Neural progenitor cell (in vitro differentiated cells): Measurements from ENCODE around the gene CTDSP2. TPM values are rescaled to one million over a fixed set of nuclear protein-coding genes. Genes with fewer than 3 reads are reported as not detected.
A peak's percentile ranks its signal among the peaks of the same experiment; 100 is the strongest.

Source experiments
- DNase-seq: peaks from one replicate; pipeline ENCODE4 v3.0.0-alpha.2; 2016; ENCODE audit warnings: low spot score
- H2AFZ ChIP-seq: fragments of 200-600 bp; sonication (generic); replicated peaks from 2 replicates; pipeline ENCODE4 v1.6.1; 2016; ENCODE audit warnings: antibody characterized with exemption
- H3F3A ChIP-seq: fragments of 200-600 bp; sonication (generic); 2 replicates; pipeline ENCODE4 v1.6.1; 2016; ENCODE audit warnings: antibody characterized with exemption, low read depth
- H3K27ac ChIP-seq: fragments of 200-600 bp; sonication (generic); 2 replicates; pipeline ENCODE4 v1.5.1; 2016; ENCODE audit warnings: mild to moderate bottlenecking
- H3K27me3 ChIP-seq: fragments of 200-600 bp; sonication (generic); 2 replicates; pipeline ENCODE4 v1.6.1; 2016; ENCODE audit warnings: mild to moderate bottlenecking, moderate library complexity
- H3K36me3 ChIP-seq: fragments of 200-600 bp; sonication (generic); 2 replicates; pipeline ENCODE4 v1.5.1; 2016
- H3K4me1 ChIP-seq: fragments of 200-600 bp; sonication (generic); 2 replicates; pipeline ENCODE4 v1.6.1; 2016; ENCODE audit warnings: mixed run types
- H3K4me2 ChIP-seq: fragments of 200-600 bp; sonication (generic); 2 replicates; pipeline ENCODE4 v1.6.1; 2016
- H3K4me3 ChIP-seq: fragments of 200-600 bp; sonication (generic); 2 replicates; pipeline ENCODE4 v1.5.1; 2016
- H3K79me2 ChIP-seq: fragments of 200-600 bp; sonication (generic); 2 replicates; pipeline ENCODE4 v1.6.1; 2016; ENCODE audit warnings: low read depth
- H3K9ac ChIP-seq: fragments of 200-600 bp; sonication (generic); 2 replicates; pipeline ENCODE4 v1.6.1; 2016
- H3K9me3 ChIP-seq: fragments of 200-600 bp; sonication (generic); 2 replicates; pipeline ENCODE4 v1.5.1; 2016; ENCODE audit warnings: low read depth
- H4K20me1 ChIP-seq: fragments of 200-600 bp; sonication (generic); 2 replicates; pipeline ENCODE4 v1.6.1; 2016; ENCODE audit warnings: low read depth
- H3K27ac Mint-ChIP-seq: 3 replicates; pipeline ENCODE4 v1.8.0; 2021; ENCODE audit warnings: mixed read lengths
- H3K27me3 Mint-ChIP-seq: 2 replicates; pipeline ENCODE4 v1.8.0; 2022; ENCODE audit warnings: low read depth, mild to moderate bottlenecking, inconsistent platforms, moderate library complexity, mixed read lengths; ENCODE audit not compliant: insufficient read depth
- H3K36me3 Mint-ChIP-seq: 3 replicates; pipeline ENCODE4 v1.8.0; 2021; ENCODE audit warnings: mixed read lengths
- H3K4me1 Mint-ChIP-seq: 3 replicates; pipeline ENCODE4 v1.8.0; 2021; ENCODE audit warnings: mixed read lengths
- H3K4me3 Mint-ChIP-seq: 3 replicates; pipeline ENCODE4 v1.8.0; 2021; ENCODE audit warnings: mild to moderate bottlenecking, moderate library complexity, mixed read lengths
- H3K9me3 Mint-ChIP-seq: 3 replicates; pipeline ENCODE4 v1.8.0; 2020; ENCODE audit warnings: mixed read lengths
- CTCF ChIP-seq: fragments of 200-600 bp; sonication (generic); IDR thresholded peaks from 2 replicates; pipeline ENCODE4 v1.5.1; 2017; ENCODE audit warnings: antibody characterized with exemption, mild to moderate bottlenecking
- EZH2 ChIP-seq: fragments of 200-600 bp; sonication (generic); IDR thresholded peaks from 2 replicates; pipeline ENCODE4 v1.6.1; 2017; ENCODE audit warnings: antibody characterized with exemption, mild to moderate bottlenecking, moderate library complexity
- EZH2phosphoT487 ChIP-seq: fragments of 200-600 bp; sonication (generic); IDR thresholded peaks from 2 replicates; pipeline ENCODE4 v1.6.1; 2017; ENCODE audit warnings: antibody characterized with exemption
- total RNA-seq: library from RNA; depleted of rRNA; stranded (reverse); fragments of >200 nt; gene quantifications from 2 replicates; pipeline ENCODE4 v1.2.3, GENCODE V29; 2015; ENCODE audit warnings: low replicate concordance

Gene CTDSP2
- total RNA-seq, 1 donor from 2014 or later: 43.6 TPM

- Mint-ChIP-seq H3K36me3 (no peaks in the 10 kb centered on the region), H3K27me3 (peaks cover 3% of the 10 kb centered on the region), H3K4me1 (peaks cover 78% of the 10 kb centered on the region), H3K9me3 (no peaks in the 10 kb centered on the region), H3K27ac (no peak overlapping the region), H3K4me3 (no peak overlapping the region)
- Histone ChIP-seq H3K9me3 (no peaks in the 10 kb centered on the region), H2AFZ (no peak overlapping the region), H3K27ac (no peak overlapping the region), H3K9ac (no peak overlapping the region), H3K36me3 (no peaks in the 10 kb centered on the region), H3K4me3 (no peak overlapping the region), H3K27me3 (no peaks in the 10 kb centered on the region), H3K4me2 (peak overlapping the region; percentile 80), H3K79me2 (peaks cover 98% of the 10 kb centered on the region), H4K20me1 (peaks cover 95% of the 10 kb centered on the region), H3F3A (peaks cover 64% of the 10 kb centered on the region), H3K4me1 (peaks cover 74% of the 10 kb centered on the region)
- TF ChIP-seq CTCF (no peak), EZH2phosphoT487 (no peak), EZH2 (no peak)
- no peak for DNase-seq
These were observed 5.1 kb downstream of the CTDSP2 start for GRCh38 chr12:57841445-57841844.

- peaks cover 86% of the 10 kb centered on the region for H3K4me1 Mint-ChIP-seq
- no peak overlapping the region for H3K27ac ChIP-seq
- H3K4me1 ChIP-seq: peaks cover 81% of the 10 kb centered on the region
These were observed 5.8 kb downstream of the CTDSP2 start for GRCh38 chr12:57840726-57841125.

GRCh38 chr12:57839996-57840395 is 6.5 kb downstream of the CTDSP2 start:
- peaks cover 100% of the 10 kb centered on the region for H4K20me1 ChIP-seq
- H3K9me3 ChIP-seq: no peaks in the 10 kb centered on the region
- no peak overlapping the region for H3K27ac Mint-ChIP-seq
- no peaks in the 10 kb centered on the region for H3K36me3 Mint-ChIP-seq
- no peaks in the 10 kb centered on the region for H3K36me3 ChIP-seq
- peaks cover 3% of the 10 kb centered on the region for H3K27me3 Mint-ChIP-seq
- no peak overlapping the region for H3K9ac ChIP-seq
- peaks cover 70% of the 10 kb centered on the region for H3F3A ChIP-seq
- H3K4me3 ChIP-seq: no peak overlapping the region
- H3K27me3 ChIP-seq: no peaks in the 10 kb centered on the region
- no peak overlapping the region for H3K4me3 Mint-ChIP-seq
- peaks cover 100% of the 10 kb centered on the region for H3K79me2 ChIP-seq
- no peak for DNase-seq
- H3K27ac ChIP-seq: no peak overlapping the region
- TF ChIP-seq CTCF: no peak
- H3K9me3 Mint-ChIP-seq: no peaks in the 10 kb centered on the region
- H2AFZ ChIP-seq: no peak overlapping the region
- H3K4me2 ChIP-seq: no peak overlapping the region
- peaks cover 88% of the 10 kb centered on the region for H3K4me1 ChIP-seq
- H3K4me1 Mint-ChIP-seq: peaks cover 91% of the 10 kb centered on the region

More at GRCh38 chr12:57840726-57841125, 5.8 kb downstream of the CTDSP2 start:
- Histone ChIP-seq H3K4me3 (no peak overlapping the region), H2AFZ (no peak overlapping the region), H3K79me2 (peaks cover 100% of the 10 kb centered on the region), H3F3A (peaks cover 64% of the 10 kb centered on the region), H3K4me2 (peak overlapping the region; percentile 80), H3K27me3 (no peaks in the 10 kb centered on the region), H4K20me1 (peaks cover 100% of the 10 kb centered on the region), H3K9ac (no peak overlapping the region), H3K9me3 (no peaks in the 10 kb centered on the region), H3K36me3 (no peaks in the 10 kb centered on the region)
- peaks cover 3% of the 10 kb centered on the region for H3K27me3 Mint-ChIP-seq
- peak overlapping the region; percentile 39 for H3K4me3 Mint-ChIP-seq
- TF ChIP-seq EZH2 (no peak), CTCF (no peak), EZH2phosphoT487 (no peak)
- H3K27ac Mint-ChIP-seq: peak overlapping the region; percentile 27
- no peaks in the 10 kb centered on the region for H3K9me3 Mint-ChIP-seq
- no peaks in the 10 kb centered on the region for H3K36me3 Mint-ChIP-seq
- DNase-seq: no peak
